ENCODE measurements around the gene ZBTB8OS. TPM values are rescaled to one million over a fixed set of nuclear protein-coding genes. Genes with fewer than 3 reads are reported as not detected.
A peak's percentile ranks its signal among the peaks of the same experiment; 100 is the strongest.
"Not testable (repeated sequence)": the region's sequence is repeated elsewhere in the genome, so short reads cannot be mapped to it uniquely, and the experiment has no call there.

ZBTB8OS gene
- 10 to 100 TPM in 2 of 4 donors, 1 to 10 TPM in 2; 2.6 to 37.2 (median 13.9) TPM for total RNA-seq

DNA sequence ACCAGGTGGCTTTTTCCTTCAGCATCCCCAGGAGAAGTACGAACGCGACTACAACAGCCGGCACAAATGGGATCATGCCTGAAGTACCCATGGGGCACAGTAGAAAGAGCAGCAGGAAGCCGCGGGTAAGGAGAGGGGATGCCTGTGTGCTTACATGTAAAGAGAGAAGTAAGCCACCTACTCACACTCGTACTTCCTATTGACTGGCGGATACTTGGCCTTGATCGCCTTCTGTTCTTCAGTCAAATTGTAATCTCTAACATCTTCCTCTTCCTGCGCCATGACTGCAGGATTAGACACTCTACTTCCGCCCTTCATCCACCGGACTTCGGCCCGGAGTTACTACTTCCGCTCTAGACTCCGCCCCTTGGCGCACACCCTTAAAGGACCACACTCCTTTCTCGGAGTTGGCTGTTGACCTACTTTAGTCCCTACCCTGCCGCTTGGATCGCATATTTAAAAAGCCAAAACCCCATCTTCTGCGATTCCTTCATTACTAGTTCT lies at the start of gene ZBTB8OS:
Gene ZBTB8OS, minus strand, starts transcription at position 303 of the 504 bp plus-strand sequence. Its CDS starts 21 bp downstream, at position 282.
- H3K27me3 ChIP-seq = no peaks in the 10 kb centered on the region
- H3K27ac ChIP-seq = peak within 1 kb of the TSS; percentile 100
- peak; percentile 90 to 93 for DNase-seq
- H3K9me3 ChIP-seq = no peaks in the 10 kb centered on the region
- H3K36me3 ChIP-seq = no peaks in the 10 kb centered on the region
- peaks cover 11 to 17% of the 10 kb centered on the region in 2 donors for H3K4me1 ChIP-seq
- peak within 1 kb of the TSS; percentile 48 to 95 for H3K4me3 ChIP-seq
- TF ChIP-seq POLR2A (IDR thresholded peaks at IDR 0.05) = no peak
- TF ChIP-seq, protein P1, sequence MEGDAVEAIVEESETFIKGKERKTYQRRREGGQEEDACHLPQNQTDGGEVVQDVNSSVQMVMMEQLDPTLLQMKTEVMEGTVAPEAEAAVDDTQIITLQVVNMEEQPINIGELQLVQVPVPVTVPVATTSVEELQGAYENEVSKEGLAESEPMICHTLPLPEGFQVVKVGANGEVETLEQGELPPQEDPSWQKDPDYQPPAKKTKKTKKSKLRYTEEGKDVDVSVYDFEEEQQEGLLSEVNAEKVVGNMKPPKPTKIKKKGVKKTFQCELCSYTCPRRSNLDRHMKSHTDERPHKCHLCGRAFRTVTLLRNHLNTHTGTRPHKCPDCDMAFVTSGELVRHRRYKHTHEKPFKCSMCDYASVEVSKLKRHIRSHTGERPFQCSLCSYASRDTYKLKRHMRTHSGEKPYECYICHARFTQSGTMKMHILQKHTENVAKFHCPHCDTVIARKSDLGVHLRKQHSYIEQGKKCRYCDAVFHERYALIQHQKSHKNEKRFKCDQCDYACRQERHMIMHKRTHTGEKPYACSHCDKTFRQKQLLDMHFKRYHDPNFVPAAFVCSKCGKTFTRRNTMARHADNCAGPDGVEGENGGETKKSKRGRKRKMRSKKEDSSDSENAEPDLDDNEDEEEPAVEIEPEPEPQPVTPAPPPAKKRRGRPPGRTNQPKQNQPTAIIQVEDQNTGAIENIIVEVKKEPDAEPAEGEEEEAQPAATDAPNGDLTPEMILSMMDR (IDR thresholded peaks at IDR 0.05) = no peak
- intact Hi-C loops (cut with DNase I; ENCODE audit: low total_unique reads) = no loop called here

DNA sequence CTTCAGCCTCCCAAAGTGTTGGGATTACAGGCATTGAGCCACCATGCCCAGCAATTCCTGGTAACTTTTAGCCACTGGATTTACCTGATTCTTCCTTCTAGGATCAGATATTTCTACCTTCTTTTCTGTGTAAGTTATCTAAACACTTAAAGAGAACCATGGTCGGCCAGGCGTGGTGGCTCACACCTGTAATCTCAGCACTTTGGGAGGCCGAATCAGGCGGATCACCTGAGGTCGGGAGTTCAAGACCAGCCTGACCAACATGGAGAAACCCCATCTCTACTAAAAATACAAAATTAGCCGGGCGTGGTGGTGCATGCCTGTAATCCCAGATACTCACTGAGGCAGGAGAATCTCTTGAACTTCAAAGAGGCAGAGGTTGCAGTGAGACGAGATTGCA lies 46.6 kb upstream of the ZBTB8OS start:
- H3K4me1 ChIP-seq; H3K27ac ChIP-seq; intact Hi-C loops (cut with DNase I; ENCODE audit: low total_unique reads); H3K27me3 ChIP-seq; DNase-seq; H3K4me3 ChIP-seq; H3K36me3 ChIP-seq; H3K9me3 ChIP-seq: not testable (repeated sequence)

DNA sequence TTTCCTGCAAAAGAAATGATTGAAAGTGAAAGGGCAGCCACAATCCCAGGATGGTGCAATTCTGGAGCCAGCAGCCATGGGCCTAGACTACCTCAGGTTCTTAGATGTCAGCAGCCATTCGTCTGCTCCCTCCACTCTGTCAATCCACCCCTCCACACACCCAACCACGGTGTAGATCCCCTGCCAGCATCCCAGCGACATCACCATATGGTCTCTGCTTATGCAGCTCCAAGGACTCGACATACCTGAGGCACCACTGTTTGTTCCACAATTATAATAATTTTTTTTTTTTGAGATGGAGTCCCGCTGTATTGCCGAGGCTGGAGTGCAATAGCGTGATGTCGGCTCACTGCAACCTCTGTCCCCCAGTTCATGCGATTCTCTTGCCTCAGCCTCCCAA lies 45.7 kb upstream of the ZBTB8OS start:
- Histone ChIP-seq H3K4me1 (no peaks in the 10 kb centered on the region), H3K9me3 (no peaks in the 10 kb centered on the region), H3K4me3 (no peak overlapping the region), H3K27ac (no peak overlapping the region), H3K36me3 (no peaks in the 10 kb centered on the region), H3K27me3 (no peaks in the 10 kb centered on the region)
- intact Hi-C loops (cut with DNase I; ENCODE audit: low total_unique reads) = no loop called here
- TF ChIP-seq, protein P1 (IDR thresholded peaks at IDR 0.05) = no peak
- no peak for TF ChIP-seq POLR2A (IDR thresholded peaks at IDR 0.05)
- no peak for DNase-seq

DNA sequence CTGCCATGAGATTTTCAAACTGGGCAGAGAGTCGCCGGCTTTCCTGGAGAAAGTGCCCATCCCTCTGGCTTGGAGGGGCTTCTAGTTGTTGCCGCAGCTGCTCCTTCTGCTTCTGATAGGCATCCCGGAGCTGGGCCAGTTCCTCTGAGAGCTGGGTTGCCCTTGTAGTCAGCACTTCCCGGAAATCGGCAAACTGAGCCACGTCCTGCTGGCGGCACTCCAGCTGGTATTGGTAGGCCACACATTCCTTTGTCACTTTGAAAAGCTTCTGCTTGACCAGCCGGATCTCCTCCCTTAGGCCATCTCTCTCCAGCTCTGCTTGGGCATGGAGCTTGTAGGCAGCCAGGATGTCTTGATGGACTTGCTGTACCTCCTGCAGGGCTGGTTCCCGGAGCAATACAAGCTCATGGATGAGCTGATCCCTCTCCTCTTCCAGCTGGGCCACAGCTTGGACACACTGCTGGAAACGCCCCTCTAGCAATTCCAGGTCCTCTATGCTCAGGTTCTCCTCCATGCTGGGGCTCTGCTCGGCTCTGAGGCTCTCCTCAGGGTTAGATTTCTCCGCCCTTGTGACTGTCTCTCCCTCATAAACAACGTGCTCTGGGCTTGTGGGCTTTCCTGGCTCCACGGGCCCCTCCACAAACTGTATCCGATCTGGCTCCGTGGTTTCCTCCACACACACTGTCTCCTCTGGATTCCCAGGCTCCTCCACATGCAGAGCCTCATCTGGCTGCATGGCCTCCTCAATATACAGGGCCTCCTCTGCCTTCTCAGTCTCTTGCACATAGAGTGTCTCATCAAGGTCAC lies 45.0 kb upstream of the ZBTB8OS start:
- peak; percentile 36 to 48 for DNase-seq
- H3K27me3 ChIP-seq = no peaks in the 10 kb centered on the region
- intact Hi-C loops (cut with DNase I; ENCODE audit: low total_unique reads) = no loop called here
- no peaks in the 10 kb centered on the region for H3K4me1 ChIP-seq
- H3K9me3 ChIP-seq = no peaks in the 10 kb centered on the region
- H3K27ac ChIP-seq = peak overlapping the region; percentile 8 to 10
- TF ChIP-seq, protein P1 (IDR thresholded peaks at IDR 0.05) = no peak
- no peak for TF ChIP-seq POLR2A (IDR thresholded peaks at IDR 0.05)
- no peaks in the 10 kb centered on the region for H3K36me3 ChIP-seq
- H3K4me3 ChIP-seq = no peak overlapping the region

DNA sequence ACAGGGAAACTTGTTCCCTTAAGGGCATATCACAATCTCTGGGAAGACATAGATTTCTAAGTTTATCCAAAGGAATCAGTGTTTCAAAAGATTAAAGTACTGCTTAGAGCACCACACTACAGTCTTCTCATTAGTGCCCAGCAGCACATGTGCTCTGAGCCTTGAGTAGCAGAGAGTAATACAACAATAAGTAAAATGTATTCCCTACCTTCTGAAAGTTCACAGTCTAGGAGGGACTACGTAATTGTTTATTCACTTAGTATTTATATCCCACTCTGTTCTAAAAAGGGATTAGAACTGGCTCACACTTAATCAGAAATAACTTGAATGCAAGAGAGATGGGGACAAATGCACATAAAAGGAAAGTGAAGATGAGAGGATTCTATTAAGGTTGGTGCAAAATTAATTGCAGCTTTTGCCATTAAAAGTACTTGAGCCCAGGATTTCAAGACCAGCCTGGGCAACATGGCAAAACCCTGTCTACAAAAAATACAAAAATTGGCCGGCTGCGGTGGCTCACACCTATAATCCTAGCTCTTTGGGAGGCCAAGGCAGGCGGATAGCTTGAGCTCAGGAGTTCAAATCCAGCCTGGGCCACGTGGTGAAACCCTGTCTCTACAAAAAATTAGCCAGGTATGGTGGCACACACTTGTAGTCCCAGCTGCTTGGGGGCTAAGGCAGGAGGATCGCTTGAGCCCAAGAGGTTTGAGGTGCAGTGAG lies 43.3 kb upstream of the ZBTB8OS start:
- Histone ChIP-seq H3K27me3 (no peaks in the 10 kb centered on the region), H3K4me1 (no peaks in the 10 kb centered on the region), H3K27ac (peak overlapping the region in 1 of 2 donors; percentile 56), H3K4me3 (no peak overlapping the region), H3K9me3 (no peaks in the 10 kb centered on the region), H3K36me3 (no peaks in the 10 kb centered on the region)
- intact Hi-C loops (cut with DNase I; ENCODE audit: low total_unique reads) = no loop called here
- DNase-seq = no peak
- TF ChIP-seq POLR2A (IDR thresholded peaks at IDR 0.05) = no peak
- TF ChIP-seq, protein P1 (IDR thresholded peaks at IDR 0.05) = no peak

All from uterus (tissue), 4 donors.